Stimulated activated CD4-positive, alpha-beta T cell treated with anti-CD3 and anti-CD28 coated beads, Interleukin-12 subunit alpha, Interleukin-12 subunit beta, amount 100 ng/mL, for 24 hours (primary cell): ENCODE measurements around the gene FCF1.
A peak's percentile ranks its signal among the peaks of the same experiment; 100 is the strongest.

ENCODE experiments used
- DNase-seq, 2 experiments: peaks; one replicate each; pipeline ENCODE4 v3.0.0-alpha.2; 2020; ENCODE audit warnings: low read depth in 2 of 2

FCF1 gene, protein sequence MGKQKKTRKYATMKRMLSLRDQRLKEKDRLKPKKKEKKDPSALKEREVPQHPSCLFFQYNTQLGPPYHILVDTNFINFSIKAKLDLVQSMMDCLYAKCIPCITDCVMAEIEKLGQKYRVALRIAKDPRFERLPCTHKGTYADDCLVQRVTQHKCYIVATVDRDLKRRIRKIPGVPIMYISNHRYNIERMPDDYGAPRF

DNA sequence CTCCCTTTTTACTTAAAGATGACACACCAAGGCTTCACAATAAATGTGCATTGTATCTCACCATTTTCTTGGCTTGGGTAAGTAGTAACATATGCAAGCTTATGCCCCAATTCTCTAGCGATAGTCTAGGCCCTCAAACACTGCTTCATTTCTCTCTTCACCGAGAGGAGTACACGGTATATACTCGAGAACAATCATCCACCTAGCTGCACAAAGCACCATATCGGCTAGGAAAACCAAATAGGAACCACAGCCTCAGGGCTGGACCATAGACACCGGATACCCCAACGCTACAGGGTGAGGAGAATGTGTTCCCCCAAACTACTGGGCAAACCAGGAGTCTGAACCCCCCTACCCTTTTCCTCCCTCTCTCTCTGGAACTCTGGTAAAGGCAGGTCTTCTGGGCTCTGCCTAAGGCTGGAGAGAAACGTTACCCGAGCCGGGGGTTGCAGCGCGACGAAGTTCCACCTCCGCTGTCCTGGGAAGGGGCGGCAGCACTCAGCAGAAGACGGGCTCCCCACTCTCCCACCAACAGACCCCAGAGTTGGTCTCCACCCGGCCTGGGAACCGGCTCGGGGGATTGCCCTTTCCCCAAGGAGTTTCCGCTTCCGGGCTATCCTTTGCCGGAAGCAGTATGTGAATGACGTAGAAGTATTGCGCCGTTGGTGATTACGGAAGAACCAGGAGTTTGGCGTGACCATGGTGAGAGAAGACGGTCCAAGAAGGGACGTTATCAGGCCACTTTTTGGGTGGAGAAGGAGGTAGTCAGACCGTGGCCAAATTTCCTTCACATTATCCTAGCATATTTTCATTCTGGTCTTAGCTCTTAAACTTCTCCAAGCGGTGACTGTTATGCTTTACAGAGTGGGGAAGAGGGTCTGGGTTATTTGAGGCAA is at the start of gene FCF1, which contains the start of gene AREL1:
Gene FCF1, plus strand, starts transcription at position 646 of the 896 bp plus-strand sequence. Its CDS starts 54 bp downstream, at position 700.
Gene AREL1, minus strand, starts transcription at position 582 of the 896 bp plus-strand sequence. CDS start 27,465 bp downstream, outside the sequence.
- peak; percentile 68 to 69 for DNase-seq

- DNase-seq: no peak
Observed at GRCh38 chr14:74663884-74664283, 49.1 kb upstream of the FCF1 start.

DNA sequence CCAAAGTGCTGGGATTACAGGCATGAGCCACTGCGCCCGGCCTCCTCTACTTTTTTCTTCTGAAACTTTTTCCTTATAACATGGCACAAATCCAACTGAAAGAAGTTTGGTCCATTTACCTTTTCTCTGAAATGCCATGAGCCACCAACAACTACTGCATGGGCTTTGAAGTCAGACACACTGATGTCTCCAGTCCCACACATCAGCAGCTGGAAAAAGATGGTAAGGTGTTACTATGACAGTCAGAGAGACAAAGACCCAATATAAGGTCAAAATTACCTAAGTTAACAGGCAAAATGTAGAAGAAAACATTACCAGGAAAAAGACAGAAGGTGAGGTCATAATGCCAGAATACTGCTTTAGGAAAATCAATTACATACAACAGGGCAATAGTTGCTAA is 48.2 kb upstream of the FCF1 start:
- no peak for DNase-seq

- DNase-seq: no peak
Observed at GRCh38 chr14:74667758-74668157, 45.2 kb upstream of the FCF1 start.

DNA sequence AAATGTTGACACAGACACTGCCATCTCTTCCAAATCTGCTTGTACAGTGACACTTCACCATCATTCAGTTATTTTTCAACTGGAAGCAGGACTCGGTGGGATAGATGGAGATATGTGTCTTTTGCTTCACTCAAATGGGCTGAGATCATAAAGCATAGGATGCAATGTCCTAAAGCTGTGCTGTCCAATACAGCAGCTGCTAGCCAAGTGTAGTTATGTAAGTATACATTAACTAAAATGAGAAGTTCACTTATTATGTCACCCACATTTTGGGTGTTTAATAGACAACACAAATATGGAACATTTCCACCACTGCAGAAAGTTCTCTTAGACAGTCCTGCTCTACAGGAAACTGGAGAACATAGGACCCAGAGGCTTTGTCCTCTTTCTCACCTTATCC is 43.7 kb upstream of the FCF1 start:
- no peak for DNase-seq

GRCh38 chr14:74669846-74670245 is 43.1 kb upstream of the FCF1 start:
- DNase-seq: no peak

GRCh38 chr14:74670726-74671411 is 42.1 kb upstream of the FCF1 start:
- DNase-seq: no peak

DNA sequence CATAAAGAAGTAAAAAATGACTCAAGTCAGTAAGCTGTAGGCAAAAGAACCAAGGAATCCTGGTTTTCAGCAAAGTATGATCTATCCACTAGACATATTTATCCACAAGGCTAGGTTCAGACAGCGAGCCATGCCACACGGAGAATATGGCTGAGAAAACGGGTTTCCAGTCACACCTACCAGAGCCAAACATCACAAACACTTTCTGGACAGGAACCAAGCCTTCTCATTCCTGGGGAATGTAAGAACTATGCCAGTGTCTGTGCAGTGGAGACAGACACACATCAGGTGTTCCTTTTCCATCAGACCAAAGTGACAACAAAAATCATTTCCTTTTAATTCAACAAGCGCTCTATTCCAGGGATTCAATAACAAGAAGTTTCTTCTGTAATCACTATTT is 41.2 kb upstream of the FCF1 start:
- no peak for DNase-seq

DNA sequence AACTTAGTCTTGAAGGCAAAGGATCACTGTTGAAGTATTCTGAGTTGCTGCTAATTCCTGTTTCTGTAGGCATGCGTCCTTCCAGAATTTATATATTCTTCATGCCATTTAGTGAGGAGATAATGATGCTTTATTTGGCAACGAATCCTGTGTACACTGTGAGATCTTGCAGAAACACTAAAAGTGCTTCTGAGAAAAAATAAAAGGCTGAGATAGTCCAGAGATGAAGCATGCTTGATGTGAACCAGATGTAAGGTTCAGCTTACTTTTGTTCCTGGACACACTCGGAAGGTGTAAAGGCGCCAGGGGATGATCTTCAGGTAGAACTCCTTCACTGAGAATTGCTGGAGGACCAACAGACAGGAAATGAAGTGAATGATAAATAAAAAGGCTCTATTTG is 39.2 kb upstream of the FCF1 start:
- no peak for DNase-seq

DNA sequence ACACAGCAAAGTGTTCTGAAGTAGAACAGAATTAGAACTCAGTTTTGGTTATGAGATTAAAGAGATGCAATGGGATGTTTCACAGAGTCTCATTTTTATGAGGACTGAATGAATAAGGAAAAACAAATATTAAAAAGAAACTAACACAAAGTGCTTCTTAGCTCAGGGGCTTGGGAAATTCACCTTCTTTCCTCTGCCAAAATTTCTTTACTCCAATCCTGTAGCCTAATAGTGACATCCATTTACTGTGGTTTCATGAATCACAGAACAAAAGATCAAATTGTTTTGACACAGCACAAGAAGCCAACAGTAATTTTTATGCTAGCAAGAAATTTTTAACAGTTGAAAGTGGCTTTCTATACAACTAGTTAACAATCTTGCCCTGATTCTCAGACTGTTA is 37.7 kb upstream of the FCF1 start:
- no peak for DNase-seq

DNA sequence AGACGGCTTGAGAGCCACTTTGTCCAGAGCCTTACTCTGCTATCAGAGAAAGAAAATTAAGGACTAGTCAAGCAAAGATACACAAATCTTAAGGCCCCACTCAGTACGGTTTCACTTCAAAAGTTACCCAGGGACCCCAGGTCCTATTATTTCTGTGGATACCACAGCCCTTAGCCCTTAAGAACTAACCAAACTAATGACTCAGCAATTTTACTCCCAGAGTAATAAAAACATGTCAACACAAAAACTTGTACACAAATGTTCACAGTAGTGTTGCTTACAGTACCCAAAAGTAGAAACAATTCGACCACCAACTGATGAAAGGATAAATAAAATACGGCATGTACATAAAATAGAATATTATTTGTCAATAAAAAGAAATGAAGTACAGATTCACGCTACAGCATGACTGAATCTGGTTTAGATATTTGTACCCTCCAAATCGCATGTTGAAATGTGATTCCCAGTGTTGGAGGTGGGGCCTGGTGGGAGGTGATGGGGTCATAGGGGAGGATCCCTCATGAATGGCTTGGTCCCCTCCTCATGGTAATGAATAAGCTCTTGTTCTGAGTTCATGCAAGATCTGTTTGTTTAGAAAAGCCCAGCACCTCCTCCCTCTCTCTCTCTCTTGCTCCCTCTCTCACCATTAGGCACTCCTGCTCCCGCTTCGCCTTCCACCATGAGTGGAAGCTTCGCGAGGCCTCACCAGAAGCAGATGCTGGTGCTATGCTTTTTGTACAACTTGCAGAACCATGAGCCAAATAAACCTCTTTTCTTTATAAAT is 30.6 kb upstream of the FCF1 start:
- DNase-seq: no peak

- DNase-seq: no peak
Observed at GRCh38 chr14:74683406-74683805, 29.5 kb upstream of the FCF1 start.

DNA sequence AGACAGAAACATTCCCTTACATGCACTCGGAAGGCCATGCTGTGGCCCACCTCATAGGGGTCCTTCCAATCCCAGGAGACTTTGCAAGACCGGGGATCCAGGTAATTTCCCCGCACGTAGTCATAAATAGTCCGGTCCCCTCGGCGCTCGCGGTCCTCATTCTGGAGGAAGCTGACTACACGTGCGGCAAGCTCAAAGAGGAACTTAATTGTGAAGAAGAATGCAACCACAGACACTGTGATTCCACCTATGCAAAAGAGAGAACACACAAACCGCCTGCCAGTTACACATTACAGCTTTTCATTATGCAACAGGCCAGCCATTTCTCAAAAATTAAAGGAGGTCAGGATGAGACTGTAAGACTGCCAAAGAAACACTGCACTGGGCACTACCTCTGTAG is 28.5 kb upstream of the FCF1 start:
- DNase-seq: no peak

- DNase-seq: no peak
Observed at GRCh38 chr14:74685056-74685455, 27.9 kb upstream of the FCF1 start.

- no peak for DNase-seq
Observed at GRCh38 chr14:74685921-74686678, 26.8 kb upstream of the FCF1 start.

DNA sequence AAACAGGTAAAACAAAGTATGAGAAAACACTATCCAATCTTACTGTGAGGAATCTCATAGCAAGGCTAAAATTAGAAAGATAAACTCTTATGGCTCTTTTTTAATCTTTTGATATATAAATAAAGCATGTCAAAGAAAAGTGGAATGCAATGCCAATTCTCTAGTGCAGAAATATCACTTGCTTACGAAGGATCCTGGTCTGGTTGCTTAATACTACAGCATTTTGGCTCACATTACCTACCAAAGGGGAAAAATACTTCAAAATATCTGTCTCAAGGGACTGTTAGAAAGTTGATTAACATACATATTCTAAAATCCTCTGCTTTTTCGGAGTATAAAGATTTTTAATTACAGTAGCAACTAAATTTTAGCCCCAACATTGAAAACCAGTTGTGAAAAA is 21.5 kb upstream of the FCF1 start:
- DNase-seq: no peak

DNA sequence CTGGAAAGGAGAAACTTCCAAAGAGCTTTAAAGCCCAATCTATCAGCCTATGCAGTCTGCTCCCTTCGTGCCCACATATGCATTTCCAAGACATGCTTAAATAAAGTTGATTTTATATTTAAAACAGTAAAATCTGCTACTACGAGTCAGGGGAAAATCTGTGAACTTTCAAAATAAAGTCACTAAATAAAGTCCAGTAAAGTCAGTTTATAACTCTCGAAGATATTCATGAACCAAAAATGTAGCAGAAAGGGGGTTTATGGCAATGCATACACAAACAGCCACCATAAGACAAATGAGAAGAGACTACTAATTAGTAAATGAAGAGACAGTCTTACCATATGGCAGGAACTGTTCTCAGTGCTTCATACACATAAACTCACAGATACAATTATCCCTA is 19.8 kb upstream of the FCF1 start:
- DNase-seq: no peak

DNA sequence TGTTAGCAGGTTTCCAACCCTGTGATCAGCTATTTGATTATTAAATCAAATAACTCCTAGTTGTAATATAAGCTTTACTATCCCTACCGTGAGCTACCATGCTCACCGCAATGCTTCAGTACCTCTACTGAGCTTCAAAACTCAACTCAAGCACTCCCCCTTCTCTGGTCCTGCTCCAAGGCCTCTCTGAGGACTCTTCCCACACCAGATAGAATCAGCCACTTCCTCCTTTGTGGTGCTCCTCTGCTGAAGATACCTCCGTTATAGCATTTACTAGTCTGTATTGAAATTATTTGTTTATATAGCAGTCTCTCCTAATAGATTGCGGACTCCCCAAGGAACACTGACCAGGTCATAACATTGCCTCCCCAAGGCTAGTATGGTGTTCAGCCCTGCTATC is 17.5 kb upstream of the FCF1 start:
- DNase-seq: no peak

- no peak for DNase-seq
Observed at GRCh38 chr14:74697011-74697410, 15.9 kb upstream of the FCF1 start.

- DNase-seq: no peak
Observed at GRCh38 chr14:74697543-74697942, 15.4 kb upstream of the FCF1 start.

GRCh38 chr14:74697976-74698375 is 15.0 kb upstream of the FCF1 start:
- no peak for DNase-seq
